GM18870 (cell line): ENCODE data around the gene ARL2BP.
"Not testable (repeated sequence)": the region's sequence is repeated elsewhere in the genome, so short reads cannot be mapped to it uniquely, and the experiment has no call there.

Source experiments
- ATAC-seq: cut with Tn5 transposase; IDR thresholded peaks from one replicate; pipeline ENCODE4 v1.9.1; 2021; ENCODE audit warnings: moderate library complexity; ENCODE audit not compliant: unreplicated experiment

ARL2BP gene

GRCh38 chr16:57262841-57263540 lies 17.9 kb downstream of the ARL2BP start:
- no peak for ATAC-seq

GRCh38 chr16:57263541-57264351 lies 18.7 kb downstream of the ARL2BP start:
- no peak for ATAC-seq

GRCh38 chr16:57264381-57264780 lies 19.3 kb downstream of the ARL2BP start:
- no peak for ATAC-seq

GRCh38 chr16:57264950-57265371 lies 19.9 kb downstream of the ARL2BP start:
- ATAC-seq = no peak

- ATAC-seq = no peak
These were observed 20.9 kb downstream of the ARL2BP start for GRCh38 chr16:57265850-57266530.

- ATAC-seq = no peak
These were observed 21.6 kb downstream of the ARL2BP start for GRCh38 chr16:57266531-57267260.

- not testable (repeated sequence) for ATAC-seq
These were observed 22.3 kb downstream of the ARL2BP start for GRCh38 chr16:57267343-57267742.

GRCh38 chr16:57268804-57269800 lies 24.0 kb downstream of the ARL2BP start:
- no peak for ATAC-seq

- no peak for ATAC-seq
These were observed 25.4 kb downstream of the ARL2BP start for GRCh38 chr16:57270221-57271062.

- ATAC-seq = no peak
These were observed 25.9 kb downstream of the ARL2BP start for GRCh38 chr16:57271063-57271345.

GRCh38 chr16:57271867-57272495 lies 26.9 kb downstream of the ARL2BP start:
- ATAC-seq = no peak

GRCh38 chr16:57273359-57273758 lies 28.3 kb downstream of the ARL2BP start:
- ATAC-seq = no peak

GRCh38 chr16:57273826-57274225 lies 28.8 kb downstream of the ARL2BP start:
- no peak for ATAC-seq

GRCh38 chr16:57275946-57276345 lies 30.9 kb downstream of the ARL2BP start:
- not testable (repeated sequence) for ATAC-seq

- ATAC-seq = no peak
These were observed 31.5 kb downstream of the ARL2BP start for GRCh38 chr16:57276596-57276995.

GRCh38 chr16:57277586-57277985 lies 32.5 kb downstream of the ARL2BP start:
- ATAC-seq = no peak

GRCh38 chr16:57278494-57278893 lies 33.4 kb downstream of the ARL2BP start:
- no peak for ATAC-seq

- ATAC-seq = no peak
These were observed 35.0 kb downstream of the ARL2BP start for GRCh38 chr16:57279780-57280638.
